GM19238 (cell line): ENCODE data around the gene CRCP.
"Not testable (repeated sequence)": the region's sequence is repeated elsewhere in the genome, so short reads cannot be mapped to it uniquely, and the experiment has no call there.

Experiments
- DNase-seq: peaks from one replicate; pipeline ENCODE4 v3.0.0; 2011; ENCODE audit warnings: low spot score; ENCODE audit not compliant: insufficient read length

CRCP gene

GRCh38 chr7:66105263-66105748 lies 9.3 kb upstream of the CRCP start:
- no peak for DNase-seq

GRCh38 chr7:66108410-66108809 lies 6.2 kb upstream of the CRCP start:
- not testable (repeated sequence) for DNase-seq

DNA sequence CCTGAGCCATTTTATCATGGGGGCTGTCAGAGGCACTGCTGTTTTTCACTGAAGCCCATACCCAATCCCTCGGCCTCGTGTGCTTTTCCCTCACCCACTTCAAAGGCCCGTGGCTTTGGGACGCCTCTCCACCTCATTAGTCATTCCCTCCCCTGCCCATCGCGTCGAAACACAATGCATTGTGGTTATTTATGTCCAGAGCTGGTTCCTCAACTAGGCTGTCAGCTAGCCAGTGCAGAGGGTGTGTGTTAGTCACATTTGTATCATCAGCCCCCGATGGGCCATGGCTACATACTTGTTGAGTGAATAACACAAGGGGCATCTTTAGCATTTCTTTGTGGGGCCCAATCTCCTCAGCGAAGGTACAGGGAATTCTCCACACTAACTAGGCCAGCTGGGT lies 3.8 kb upstream of the CRCP start:
- no peak for DNase-seq

DNA sequence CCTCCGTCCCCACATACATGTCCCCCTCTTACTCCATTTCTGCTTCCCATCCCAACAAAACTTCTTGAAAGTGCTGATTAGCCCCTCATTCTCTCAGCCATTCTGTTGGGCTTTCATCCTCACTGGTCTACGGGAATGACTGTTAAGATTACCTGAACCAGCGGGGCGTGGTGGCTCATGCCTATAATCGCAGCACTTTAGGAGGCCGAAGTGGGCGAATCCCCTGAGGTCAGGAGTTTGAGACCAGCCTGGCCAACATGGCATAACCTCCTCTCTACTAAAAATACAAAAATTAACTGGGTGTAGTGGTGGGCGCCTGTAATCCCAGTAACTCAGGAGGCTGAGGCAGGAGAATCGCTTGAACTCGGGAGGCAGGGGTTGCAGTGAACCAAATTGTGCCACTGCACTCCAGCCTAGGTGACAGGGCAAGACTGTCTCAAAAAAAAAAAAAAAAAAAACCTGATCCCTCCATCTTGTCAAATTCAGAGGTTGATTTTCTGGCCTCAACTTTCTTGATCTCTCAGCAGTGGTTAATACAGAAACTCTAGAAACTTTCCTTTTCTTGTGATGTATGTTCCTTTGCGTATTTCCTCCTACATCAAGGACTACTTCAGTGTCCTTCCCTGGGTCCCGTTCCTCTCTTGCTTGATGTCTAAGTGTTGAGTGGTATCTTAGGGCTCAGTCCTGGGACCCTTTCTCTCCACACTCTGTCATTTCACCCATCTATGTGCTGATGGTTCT lies 2.2 kb downstream of the CRCP start:
- DNase-seq: not testable (repeated sequence)

DNA sequence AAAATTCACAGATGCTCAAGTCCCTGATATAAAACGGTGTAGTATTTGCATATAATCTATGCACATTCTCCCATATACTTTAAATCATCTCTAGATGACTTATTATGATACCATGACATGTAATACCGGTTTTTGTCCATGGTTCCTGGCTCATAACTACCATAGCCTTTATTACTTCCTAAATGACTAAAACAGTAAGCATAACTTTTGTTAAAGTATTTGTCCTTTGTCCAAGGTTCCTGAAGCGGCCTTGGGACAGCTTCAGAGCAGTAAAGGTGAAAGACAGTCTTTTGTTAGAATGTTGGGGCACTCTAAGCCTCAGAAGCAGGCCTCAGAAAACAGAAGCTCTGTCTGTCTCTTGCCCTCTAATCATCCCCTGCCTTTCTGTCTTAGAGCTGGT lies 4.0 kb downstream of the CRCP start:
- no peak for DNase-seq

DNA sequence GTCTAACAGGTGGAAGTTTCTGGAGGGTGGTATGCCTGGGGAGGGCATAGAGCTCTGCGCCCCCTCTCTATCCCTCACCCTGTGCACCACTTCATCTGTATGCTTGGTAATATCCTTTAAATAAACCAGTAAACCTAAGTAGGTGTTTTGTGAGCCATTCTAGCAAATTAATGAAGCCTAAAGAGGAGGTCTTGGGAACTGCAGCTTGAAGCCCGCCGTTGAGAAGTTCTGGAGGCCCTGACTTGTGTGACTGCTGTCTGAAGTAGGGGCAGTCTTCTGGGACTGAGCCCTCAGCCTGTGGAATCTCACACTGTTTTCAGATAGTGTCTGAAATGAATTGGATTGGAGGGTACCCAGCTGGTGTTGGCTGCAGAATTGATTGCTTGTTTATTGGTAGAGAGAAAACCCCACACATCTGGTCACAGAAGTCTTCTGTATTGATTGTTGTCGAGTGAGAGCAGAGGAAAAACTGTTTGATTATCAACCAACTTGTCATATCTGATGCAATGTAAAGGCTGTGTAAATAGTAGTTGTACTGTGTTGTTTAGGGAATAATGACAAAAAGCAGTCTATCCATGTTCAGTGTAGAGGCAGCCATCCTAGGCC lies 4.7 kb downstream of the CRCP start:
- DNase-seq: no peak

DNA sequence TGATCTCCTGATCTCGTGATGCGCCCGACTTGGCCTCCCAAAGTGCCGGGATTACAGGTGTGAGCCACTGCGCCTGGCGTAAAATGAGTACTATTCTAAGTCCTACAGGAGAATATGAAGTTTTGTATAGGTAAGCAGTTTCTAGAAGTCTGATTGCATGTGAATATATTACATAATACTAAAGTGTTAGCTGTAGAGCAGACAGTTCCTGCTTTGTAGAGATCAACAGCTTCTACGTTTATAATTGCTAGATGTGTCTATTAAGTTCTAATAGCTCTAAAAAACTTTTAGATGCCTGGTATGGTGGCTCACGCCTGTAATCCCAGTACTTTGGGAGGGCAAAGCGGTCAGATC lies 8.5 kb downstream of the CRCP start:
- no peak for DNase-seq

- DNase-seq: not testable (repeated sequence)
Measured at GRCh38 chr7:66124569-66124861, 9.9 kb downstream of the CRCP start.

DNA sequence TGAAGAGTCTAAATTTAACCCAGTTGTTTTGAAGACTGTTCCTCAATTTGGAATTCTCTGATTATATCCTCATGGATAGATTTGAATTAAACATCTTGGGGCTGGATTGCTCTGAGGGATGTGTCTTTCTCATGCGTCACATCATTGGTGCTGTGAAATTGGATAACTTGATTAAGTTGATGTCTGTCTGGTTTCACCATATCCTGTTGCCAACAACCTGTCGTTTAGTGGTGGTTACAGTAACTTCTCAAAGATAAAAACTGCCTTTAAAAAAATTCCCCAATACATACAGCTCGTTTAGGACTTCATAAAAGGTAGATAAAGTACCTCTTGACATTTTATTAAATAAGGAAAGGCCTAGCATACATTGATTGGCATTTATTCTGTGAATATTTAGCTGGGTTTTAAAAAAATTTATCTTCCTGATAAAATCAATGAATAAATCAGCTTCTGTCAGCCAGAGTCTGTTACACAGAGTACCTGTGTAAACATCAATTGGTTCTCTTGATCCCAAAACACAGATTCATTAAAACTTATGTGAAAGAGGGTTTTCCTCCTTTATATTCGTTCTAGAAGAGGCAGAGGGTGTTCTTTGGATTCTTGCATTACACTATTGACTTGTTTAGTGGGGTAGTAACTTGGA lies 10.5 kb downstream of the CRCP start:
- no peak for DNase-seq

- DNase-seq: not testable (repeated sequence)
Measured at GRCh38 chr7:66125781-66126352, 11.2 kb downstream of the CRCP start.

DNA sequence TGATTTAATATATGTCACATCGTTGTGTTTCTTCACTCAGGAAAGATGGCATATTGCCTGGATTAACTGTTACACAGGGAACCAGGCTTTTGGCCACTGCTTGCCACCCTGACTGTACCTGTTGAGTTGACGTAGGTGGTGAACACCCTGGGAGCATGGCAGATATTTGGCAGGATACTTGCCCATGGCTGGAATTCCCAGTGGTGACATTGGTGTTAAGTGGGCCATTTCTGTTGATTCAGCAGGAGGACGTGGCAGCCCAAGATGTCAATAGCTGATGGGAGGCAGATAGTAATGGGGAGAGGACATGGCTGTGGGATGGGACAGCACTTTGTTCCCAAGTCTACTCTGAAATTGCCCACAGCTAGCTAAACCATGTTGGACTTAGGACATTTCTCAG lies 12.5 kb downstream of the CRCP start:
- DNase-seq: not testable (repeated sequence)

DNA sequence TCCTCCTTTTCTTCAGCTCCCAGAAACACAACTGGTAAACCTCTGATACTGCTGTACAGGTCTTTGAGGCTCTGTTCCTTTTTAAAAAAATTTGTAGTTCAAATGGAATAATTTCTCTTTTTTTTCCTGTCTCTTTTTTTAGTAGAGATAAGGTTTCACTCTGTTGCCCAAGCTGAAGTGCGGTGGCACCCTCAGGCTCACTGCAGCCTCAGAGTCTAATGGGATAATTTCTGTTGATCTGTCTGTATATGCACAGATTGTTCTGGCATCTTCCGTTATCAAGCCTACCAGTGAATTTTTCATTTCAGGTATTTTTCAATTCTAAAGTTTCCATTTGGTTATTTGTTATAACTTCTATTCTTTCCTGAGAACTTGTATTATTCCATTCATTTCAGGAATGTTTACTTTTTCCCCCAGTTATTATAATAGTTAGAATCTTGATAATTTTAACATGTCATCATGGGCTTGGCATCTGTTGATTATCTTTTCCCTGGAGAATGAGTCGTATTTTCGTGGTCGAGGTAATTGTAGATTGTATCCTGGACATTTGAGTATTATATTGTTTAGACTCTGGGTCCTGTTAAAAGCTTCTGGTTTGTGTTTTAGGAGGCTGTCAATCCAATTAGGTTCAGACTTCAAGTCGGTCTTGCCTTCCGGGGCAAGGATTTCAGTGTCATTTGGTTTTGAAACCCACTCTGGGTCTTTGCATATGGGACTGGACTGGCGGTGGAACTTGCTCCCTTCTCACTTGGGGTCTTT lies 24.5 kb downstream of the CRCP start:
- no peak for DNase-seq

DNA sequence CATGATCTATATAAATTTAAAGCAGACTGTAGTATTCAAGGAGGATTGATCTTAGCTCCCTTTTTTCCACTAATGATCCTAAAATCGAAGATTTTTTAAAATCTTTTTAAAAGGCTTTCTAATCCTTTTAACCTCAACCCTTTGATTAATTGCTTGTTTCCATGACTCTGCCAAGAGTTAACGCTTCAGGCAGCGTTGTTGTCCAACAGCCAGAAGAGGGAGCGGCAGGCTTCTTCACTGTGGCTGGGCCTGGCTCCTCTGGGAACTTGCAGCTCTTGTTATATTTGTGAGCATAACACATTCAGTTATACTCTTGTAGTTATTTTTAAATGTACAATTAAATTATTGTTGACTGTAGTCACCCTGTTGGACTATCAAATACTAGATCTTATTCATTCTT lies 26.3 kb downstream of the CRCP start:
- DNase-seq: no peak

DNA sequence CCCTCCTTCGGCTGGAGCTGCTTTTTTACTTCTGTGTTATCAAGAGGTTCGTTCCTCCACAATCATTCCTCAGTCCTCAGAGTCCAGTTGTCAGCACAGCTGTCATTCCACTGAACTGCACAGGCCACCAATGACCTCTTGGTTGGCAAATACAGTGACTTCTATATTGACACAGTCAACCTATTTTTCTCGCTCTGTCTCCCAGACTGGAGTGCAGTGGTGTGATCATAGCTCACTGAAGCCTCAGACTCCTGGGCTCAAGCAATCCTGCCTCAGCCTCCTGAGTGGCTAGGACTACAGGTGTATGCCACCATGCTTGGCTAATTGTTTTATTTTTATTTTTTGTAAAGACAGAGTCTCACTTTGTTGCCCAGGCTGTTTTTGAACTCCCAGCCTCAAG lies 27.7 kb downstream of the CRCP start:
- no peak for DNase-seq

GRCh38 chr7:66142996-66143395 lies 28.3 kb downstream of the CRCP start:
- no peak for DNase-seq

DNA sequence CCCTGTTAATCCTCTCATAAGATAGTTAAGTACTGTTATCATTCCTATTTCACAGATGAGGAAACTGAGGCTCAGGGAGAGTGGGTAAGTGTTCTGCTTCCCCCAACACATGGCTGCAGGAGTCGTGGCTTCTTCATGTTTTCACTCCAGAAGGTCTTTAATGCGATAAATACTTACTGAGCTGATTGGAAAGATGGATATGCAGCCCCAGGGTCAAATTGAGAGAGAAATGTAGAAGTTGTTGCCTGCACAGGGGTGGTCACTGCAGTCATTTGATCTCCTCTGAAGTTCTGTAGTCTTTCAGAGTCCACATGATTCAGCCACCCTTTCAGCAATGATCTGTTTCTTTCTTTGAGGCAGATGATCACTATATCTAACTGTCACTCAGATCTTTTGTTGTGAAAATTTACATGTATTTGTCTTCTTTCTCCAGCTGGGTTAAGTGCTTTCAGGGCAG lies 29.3 kb downstream of the CRCP start:
- DNase-seq: no peak

DNA sequence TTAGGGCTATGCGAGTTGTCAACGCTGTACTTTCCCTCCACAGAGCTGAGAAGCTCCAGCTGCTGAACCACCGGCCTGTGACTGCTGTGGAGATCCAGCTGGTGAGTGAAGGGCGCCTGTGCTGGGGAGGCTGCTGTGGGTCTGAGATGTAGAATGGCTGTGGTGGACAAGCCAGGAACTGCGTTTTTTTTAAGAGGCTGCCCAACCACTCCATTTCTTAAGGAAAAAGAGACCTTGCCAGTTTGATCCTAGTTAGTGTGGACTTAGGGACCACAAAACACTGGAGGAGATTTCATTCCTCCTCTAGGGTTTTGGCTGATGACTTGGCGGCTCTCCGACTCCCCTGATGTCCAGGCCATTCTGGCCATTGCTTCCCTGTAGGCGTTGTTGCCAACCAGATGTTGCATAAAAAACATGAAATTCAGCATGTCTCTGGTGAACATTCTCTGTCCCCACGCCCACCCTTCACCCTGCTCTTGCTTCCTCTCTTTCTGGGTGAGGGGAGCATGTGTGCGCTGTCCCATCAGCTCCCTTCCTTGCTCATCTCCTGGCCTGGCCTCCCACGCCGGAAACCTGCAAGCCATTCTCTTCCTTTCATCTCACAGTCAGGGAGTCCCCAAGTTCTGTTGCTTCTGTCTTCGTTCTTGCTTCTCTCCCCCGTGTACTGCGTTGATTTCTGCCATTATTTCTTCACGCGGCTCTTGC lies 30.9 kb downstream of the CRCP start:
- no peak for DNase-seq

DNA sequence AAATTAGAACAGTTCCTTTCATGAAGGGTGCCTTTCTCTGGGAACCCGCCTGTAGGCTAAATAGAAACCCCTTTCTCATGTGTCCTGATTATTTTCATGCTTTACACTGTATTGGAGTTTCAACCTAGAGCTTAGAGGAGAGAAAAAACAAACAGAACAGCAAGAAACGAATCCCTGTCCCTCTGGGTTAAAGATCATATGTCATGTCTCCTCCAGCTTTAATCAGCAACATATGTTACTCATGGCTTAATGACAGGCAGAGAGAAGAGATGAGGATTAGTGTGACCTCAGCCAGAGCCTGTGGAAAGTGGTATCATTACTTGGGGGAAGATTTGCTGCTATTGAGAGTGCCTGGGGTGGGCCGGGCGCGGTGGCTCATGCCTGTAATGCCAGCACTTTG lies 32.1 kb downstream of the CRCP start:
- DNase-seq: no peak

DNA sequence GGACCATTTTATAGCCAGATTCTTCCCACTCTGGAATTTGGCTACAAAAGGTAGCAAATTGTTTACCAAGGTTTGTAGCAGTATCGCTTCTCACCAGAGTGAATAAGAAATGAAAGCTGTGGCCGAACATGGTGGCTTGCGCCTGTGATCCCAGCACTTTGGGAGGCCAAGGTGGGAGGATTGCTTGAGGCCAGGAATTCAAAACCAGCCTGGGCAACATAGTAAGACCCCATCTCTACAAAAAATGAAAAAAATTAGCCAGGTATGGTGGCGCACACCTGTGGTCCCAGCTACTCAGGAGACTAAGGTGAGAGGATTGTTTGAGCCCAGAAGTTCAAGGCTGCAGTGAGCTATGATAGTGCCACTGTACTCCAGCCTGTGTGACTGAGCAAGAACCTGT lies 33.0 kb downstream of the CRCP start:
- not testable (repeated sequence) for DNase-seq

DNA sequence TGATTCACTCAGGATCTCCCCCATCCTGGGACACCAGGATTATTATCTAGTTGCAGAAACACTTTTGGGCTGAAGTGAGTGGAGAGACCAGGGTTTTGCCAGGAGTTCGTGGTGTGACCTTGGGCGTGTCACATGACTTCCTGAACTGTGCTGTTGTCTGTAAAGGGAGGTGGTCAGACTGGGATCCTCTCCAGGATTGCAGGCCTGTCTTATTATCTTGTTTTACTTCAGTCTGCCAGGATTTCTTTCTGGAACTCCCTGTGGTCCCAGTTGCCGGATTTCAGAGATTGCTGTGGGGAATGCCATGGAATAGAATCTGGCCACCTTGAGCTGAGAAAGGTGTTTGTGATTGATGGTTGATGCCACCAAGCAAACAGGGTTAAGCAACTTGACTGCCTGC lies 35.8 kb downstream of the CRCP start:
- no peak for DNase-seq
